WTC11 (cell line): ENCODE measurements around the gene KEL. TPM values are rescaled to one million over a fixed set of nuclear protein-coding genes. Genes with fewer than 3 reads are reported as not detected.

ENCODE experiments used
- ATAC-seq: fragments of 200-7000 bp; cut with Tn5 transposase; 2 replicates; pipeline ENCODE4 v1.10.0; 2021; ENCODE audit warnings: mild to moderate bottlenecking, moderate library complexity
- CTCF ChIA-PET: fragments of 300-600 bp; sonication (Branson Sonifier 250); formaldehyde crosslinking; loops from one replicate; lab custom pipeline; 2021; ENCODE audit warnings: antibody characterized with exemption; lab: Charles Lee
- POLR2A ChIA-PET: fragments of 350-600 bp; sonication (Branson Sonifier 250); formaldehyde crosslinking; loops from one replicate; lab custom pipeline; 2021; ENCODE audit warnings: antibody characterized with exemption; lab: Charles Lee
- DNase-seq: peaks from one replicate; pipeline ENCODE4 v3.0.0; 2021; ENCODE audit warnings: low spot score
- H3K27ac Mint-ChIP-seq: 2 replicates; pipeline ENCODE4 v1.8.0; 2021; ENCODE audit warnings: mixed read lengths
- H3K27me3 Mint-ChIP-seq: 2 replicates; pipeline ENCODE4 v1.8.0; 2021; ENCODE audit warnings: low read depth, mild to moderate bottlenecking, moderate library complexity, mixed read lengths
- H3K36me3 Mint-ChIP-seq: 2 replicates; pipeline ENCODE4 v1.8.0; 2021; ENCODE audit warnings: mixed read lengths
- H3K4me1 Mint-ChIP-seq: 2 replicates; pipeline ENCODE4 v1.8.0; 2022; ENCODE audit warnings: mixed read lengths
- H3K4me3 Mint-ChIP-seq: 2 replicates; pipeline ENCODE4 v1.8.0; 2021; ENCODE audit warnings: mild to moderate bottlenecking, moderate library complexity, mixed read lengths
- H3K9me3 Mint-ChIP-seq: 2 replicates; pipeline ENCODE4 v1.8.0; 2021; ENCODE audit warnings: mixed read lengths
- ARID4B ChIP-seq: sonication (generic); formaldehyde crosslinking; IDR thresholded peaks from 2 replicates; pipeline ENCODE4 v1.8.0; 2023; ENCODE audit warnings: missing genetic modification reagents, mild to moderate bottlenecking, borderline replicate concordance
- CTCF ChIP-seq: fragments of 200-600 bp; IDR thresholded peaks from 2 replicates; pipeline ENCODE4 v1.8.0; 2022; ENCODE audit warnings: antibody characterized with exemption
- FOXP1 ChIP-seq: sonication (generic); formaldehyde crosslinking; IDR thresholded peaks from 2 replicates; pipeline ENCODE4 v1.8.0; 2022; ENCODE audit warnings: missing genetic modification reagents, mild to moderate bottlenecking, moderate library complexity, borderline replicate concordance
- GABPB1 ChIP-seq: sonication (generic); formaldehyde crosslinking; IDR thresholded peaks from 2 replicates; pipeline ENCODE4 v1.8.1; 2023; ENCODE audit warnings: mild to moderate bottlenecking, missing genetic modification reagents
- PRRX2 ChIP-seq: fragments of 250-450 bp; sonication (Bioruptor Pico); IDR thresholded peaks from 2 replicates; pipeline ENCODE4 v1.8.0; 2021; ENCODE audit warnings: mild to moderate bottlenecking
- USF2 ChIP-seq: sonication (generic); formaldehyde crosslinking; IDR thresholded peaks from 2 replicates; pipeline ENCODE4 v1.8.1; 2023; ENCODE audit warnings: mild to moderate bottlenecking, missing genetic modification reagents, moderate library complexity
- ZNF396 ChIP-seq: fragments of 250-450 bp; sonication (Bioruptor Pico); IDR thresholded peaks from 2 replicates; pipeline ENCODE4 v1.8.0; 2021; ENCODE audit warnings: mild to moderate bottlenecking, moderate library complexity, borderline replicate concordance
- ZNF423 ChIP-seq: fragments of 250-450 bp; sonication (Bioruptor Pico); IDR thresholded peaks from 2 replicates; pipeline ENCODE4 v2.1.2; 2022; ENCODE audit warnings: mild to moderate bottlenecking, moderate library complexity
- ZNF671 ChIP-seq: fragments of 250-450 bp; sonication (Bioruptor Pico); IDR thresholded peaks from 2 replicates; pipeline ENCODE4 v1.8.0; 2021; ENCODE audit warnings: mild to moderate bottlenecking
- total RNA-seq: library from RNA; stranded (reverse); gene quantifications from 3 replicates; pipeline ENCODE4 v1.2.3, GENCODE V29; 2021
- TF ChIP-seq, protein P1 (sequence below): sonication (generic); formaldehyde crosslinking; IDR thresholded peaks from 2 replicates; pipeline ENCODE4 v1.8.0; 2023; ENCODE audit warnings: mild to moderate bottlenecking, missing genetic modification reagents
- TF ChIP-seq, protein P2 (sequence below): sonication (generic); formaldehyde crosslinking; conservative IDR thresholded peaks from 2 replicates; pipeline ENCODE4 v1.8.1; 2022; ENCODE audit warnings: mild to moderate bottlenecking, missing genetic modification reagents
- TF ChIP-seq, protein P3 (sequence below): fragments of 250-450 bp; sonication (Bioruptor Pico); IDR thresholded peaks from 2 replicates; pipeline ENCODE4 v1.8.0; 2021; ENCODE audit warnings: mild to moderate bottlenecking

The KEL gene
- total RNA-seq, 1 experiment from 2014 or later, result 0.87 TPM

GRCh38 chr7:142999793-143000192 is 37.6 kb upstream of the KEL start (continued):
- TF ChIP-seq, protein P1, sequence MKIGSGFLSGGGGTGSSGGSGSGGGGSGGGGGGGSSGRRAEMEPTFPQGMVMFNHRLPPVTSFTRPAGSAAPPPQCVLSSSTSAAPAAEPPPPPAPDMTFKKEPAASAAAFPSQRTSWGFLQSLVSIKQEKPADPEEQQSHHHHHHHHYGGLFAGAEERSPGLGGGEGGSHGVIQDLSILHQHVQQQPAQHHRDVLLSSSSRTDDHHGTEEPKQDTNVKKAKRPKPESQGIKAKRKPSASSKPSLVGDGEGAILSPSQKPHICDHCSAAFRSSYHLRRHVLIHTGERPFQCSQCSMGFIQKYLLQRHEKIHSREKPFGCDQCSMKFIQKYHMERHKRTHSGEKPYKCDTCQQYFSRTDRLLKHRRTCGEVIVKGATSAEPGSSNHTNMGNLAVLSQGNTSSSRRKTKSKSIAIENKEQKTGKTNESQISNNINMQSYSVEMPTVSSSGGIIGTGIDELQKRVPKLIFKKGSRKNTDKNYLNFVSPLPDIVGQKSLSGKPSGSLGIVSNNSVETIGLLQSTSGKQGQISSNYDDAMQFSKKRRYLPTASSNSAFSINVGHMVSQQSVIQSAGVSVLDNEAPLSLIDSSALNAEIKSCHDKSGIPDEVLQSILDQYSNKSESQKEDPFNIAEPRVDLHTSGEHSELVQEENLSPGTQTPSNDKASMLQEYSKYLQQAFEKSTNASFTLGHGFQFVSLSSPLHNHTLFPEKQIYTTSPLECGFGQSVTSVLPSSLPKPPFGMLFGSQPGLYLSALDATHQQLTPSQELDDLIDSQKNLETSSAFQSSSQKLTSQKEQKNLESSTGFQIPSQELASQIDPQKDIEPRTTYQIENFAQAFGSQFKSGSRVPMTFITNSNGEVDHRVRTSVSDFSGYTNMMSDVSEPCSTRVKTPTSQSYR (CRISPR knock-in tag), result no peak
- TF ChIP-seq, protein P2, sequence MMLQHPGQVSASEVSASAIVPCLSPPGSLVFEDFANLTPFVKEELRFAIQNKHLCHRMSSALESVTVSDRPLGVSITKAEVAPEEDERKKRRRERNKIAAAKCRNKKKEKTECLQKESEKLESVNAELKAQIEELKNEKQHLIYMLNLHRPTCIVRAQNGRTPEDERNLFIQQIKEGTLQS (CRISPR knock-in tag), result no peak
- TF ChIP-seq ARID4B (no peak), ZNF396 (CRISPR knock-in tag) (no peak), GABPB1 (CRISPR knock-in tag) (no peak), CTCF (no peak), ZNF423 (CRISPR knock-in tag) (no peak)

DNA sequence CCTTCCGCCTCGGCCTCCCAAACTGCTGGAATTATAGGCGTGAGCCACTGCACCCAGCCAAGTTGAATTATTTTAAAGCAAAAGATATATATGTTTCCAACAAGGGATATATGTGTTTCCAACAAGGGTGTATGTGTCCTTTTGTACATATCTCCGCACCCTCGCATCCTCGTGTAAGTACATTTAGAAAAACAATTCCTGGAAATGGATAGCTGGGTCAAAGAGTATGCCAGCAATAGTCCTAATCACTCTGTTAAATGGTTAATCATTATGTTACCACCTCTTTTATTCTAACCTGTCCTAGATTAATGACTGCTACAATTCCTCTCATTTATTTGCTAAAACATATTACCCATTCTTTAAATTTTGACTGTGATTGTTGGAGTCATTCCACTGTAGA is 36.8 kb upstream of the KEL start:
- ChIA-PET POLR2A (no interaction called here), CTCF (interaction anchor here (1.4 to 1.5 kb wide), 3 partner anchors 118 to 216 kb away, joined by 4 to 6 read pairs (median 6); no protein-coding TSS in a partner anchor)
- TF ChIP-seq ZNF671 (CRISPR knock-in tag), result no peak
- TF ChIP-seq, protein P3, sequence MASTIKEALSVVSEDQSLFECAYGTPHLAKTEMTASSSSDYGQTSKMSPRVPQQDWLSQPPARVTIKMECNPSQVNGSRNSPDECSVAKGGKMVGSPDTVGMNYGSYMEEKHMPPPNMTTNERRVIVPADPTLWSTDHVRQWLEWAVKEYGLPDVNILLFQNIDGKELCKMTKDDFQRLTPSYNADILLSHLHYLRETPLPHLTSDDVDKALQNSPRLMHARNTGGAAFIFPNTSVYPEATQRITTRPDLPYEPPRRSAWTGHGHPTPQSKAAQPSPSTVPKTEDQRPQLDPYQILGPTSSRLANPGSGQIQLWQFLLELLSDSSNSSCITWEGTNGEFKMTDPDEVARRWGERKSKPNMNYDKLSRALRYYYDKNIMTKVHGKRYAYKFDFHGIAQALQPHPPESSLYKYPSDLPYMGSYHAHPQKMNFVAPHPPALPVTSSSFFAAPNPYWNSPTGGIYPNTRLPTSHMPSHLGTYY (CRISPR knock-in tag), result no peak
- TF ChIP-seq USF2 (CRISPR knock-in tag), result no peak
- TF ChIP-seq ZNF423 (CRISPR knock-in tag), result no peak
- TF ChIP-seq FOXP1 (CRISPR knock-in tag), result no peak
- no peak for TF ChIP-seq PRRX2 (CRISPR knock-in tag)
- H3K36me3 Mint-ChIP-seq, result 0 out of 2 replicates have a peak, but pooled peaks cover 4% of the 10 kb centered on the region
- no peak overlapping the region for H3K27ac Mint-ChIP-seq
- no peaks in the 10 kb centered on the region; the same call in 1 of the 2 replicates for H3K27me3 Mint-ChIP-seq
- DNase-seq (no peak), ATAC-seq (no peak)
- no peak overlapping the region for H3K4me3 Mint-ChIP-seq
- H3K9me3 Mint-ChIP-seq, result peaks cover 20% of the 10 kb centered on the region
- peaks cover 2% of the 10 kb centered on the region for H3K4me1 Mint-ChIP-seq
